Vagina (tissue), 2 donors: ENCODE measurements around the gene NUDT6.

Experiments used
- POLR2A ChIP-seq, 2 donors: fragments of 450-650 bp; IDR thresholded peaks; one replicate each; pipeline ENCODE4 v1.6.1; 2017; ENCODE audit warnings: antibody characterized with exemption in 2 of 2, mild to moderate bottlenecking in 2 of 2, moderate library complexity in 2 of 2
- POLR2AphosphoS5 ChIP-seq, 2 donors: sonication (generic); formaldehyde crosslinking; IDR thresholded peaks; one replicate each; pipeline ENCODE4 v1.9.0; 2017; ENCODE audit warnings: antibody characterized with exemption in 2 of 2, mild to moderate bottlenecking in 2 of 2, low read depth in 1 of 2; ENCODE audit not compliant: insufficient read depth in 1 of 2

DNA sequence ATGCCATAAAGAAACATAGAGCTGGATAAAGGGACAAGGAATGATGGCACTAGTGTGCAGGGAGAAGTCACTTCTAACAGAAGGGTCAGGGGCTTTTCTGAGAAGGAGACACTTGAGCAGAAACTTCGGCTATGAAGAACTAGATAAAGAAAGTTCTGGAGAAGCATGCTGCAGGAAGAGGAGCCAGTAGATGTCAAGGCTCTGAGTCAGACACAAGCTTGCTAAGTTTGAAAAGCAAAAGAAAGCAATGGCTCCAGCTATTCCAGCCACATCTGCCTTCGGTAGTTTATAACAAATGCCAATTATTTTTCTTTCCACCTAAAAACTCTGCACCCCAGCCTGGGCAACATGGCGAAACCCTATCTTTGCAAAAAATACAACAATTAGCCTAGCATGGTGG lies 7.5 kb downstream of the NUDT6 start:
- no peak for TF ChIP-seq POLR2A (IDR thresholded peaks at IDR 0.05)
- no peak for TF ChIP-seq POLR2AphosphoS5 (IDR thresholded peaks at IDR 0.05; ENCODE audit: insufficient read depth in 1 of 2, low read depth in 1 of 2)
